ENCODE results near the gene COA1. TPM values are rescaled to one million over a fixed set of nuclear protein-coding genes. Genes with fewer than 3 reads are reported as not detected.

COA1 gene
- total and polyA plus RNA-seq, 3 donors from 2014 or later, result 36.4 to 80.5 (median 75.7) TPM

DNA sequence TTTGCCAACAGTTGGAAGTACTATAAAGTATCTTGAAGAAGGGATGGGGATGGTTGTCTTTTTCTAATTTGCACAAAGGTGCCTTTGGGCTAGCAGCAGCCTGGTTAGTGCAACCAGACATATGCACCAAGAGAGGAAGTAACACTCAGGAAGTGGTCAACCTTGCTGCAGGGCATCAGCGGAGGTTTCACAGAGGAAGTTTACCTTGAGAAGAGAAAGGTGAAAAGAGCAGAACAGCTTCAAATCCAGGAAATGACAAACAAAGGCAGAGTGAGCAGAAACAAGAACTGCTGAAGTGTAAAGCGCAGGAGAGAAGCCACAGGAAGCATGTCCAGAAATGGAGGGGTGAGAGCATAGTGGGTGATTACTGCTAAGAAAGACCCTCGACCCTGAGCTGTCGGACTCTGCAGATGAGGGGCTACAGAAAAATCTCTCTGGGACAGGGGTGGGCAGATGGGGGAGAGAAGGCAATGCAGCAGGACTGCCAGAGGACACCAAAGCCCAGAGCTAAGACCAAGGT, 79.5 kb downstream of the COA1 start:
- TF ChIP-seq, protein P1, sequence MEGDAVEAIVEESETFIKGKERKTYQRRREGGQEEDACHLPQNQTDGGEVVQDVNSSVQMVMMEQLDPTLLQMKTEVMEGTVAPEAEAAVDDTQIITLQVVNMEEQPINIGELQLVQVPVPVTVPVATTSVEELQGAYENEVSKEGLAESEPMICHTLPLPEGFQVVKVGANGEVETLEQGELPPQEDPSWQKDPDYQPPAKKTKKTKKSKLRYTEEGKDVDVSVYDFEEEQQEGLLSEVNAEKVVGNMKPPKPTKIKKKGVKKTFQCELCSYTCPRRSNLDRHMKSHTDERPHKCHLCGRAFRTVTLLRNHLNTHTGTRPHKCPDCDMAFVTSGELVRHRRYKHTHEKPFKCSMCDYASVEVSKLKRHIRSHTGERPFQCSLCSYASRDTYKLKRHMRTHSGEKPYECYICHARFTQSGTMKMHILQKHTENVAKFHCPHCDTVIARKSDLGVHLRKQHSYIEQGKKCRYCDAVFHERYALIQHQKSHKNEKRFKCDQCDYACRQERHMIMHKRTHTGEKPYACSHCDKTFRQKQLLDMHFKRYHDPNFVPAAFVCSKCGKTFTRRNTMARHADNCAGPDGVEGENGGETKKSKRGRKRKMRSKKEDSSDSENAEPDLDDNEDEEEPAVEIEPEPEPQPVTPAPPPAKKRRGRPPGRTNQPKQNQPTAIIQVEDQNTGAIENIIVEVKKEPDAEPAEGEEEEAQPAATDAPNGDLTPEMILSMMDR (IDR thresholded peaks at IDR 0.05), result no peak
- TF ChIP-seq POLR2A (IDR thresholded peaks at IDR 0.05), result no peak
- no peaks in the 10 kb centered on the region for H3K36me3 ChIP-seq (ENCODE audit: low read depth, missing control alignments)
- peak overlapping the region in 1 of 2 donors; percentile 50 for H3K27ac ChIP-seq
- peaks cover 13% of the 10 kb centered on the region for H3K4me1 ChIP-seq
- no peak for DNase-seq
- 71 to 86% methylated on average over 4 of the region's 4 CpGs for WGBS, 2 donors
- no peaks in the 10 kb centered on the region for H3K27me3 ChIP-seq
- H3K9me3 ChIP-seq, result no peaks in the 10 kb centered on the region
- no peak overlapping the region for H3K4me3 ChIP-seq
- intact Hi-C loops (cut with DNase I; ENCODE audit: low total_unique reads), result no loop called here

DNA sequence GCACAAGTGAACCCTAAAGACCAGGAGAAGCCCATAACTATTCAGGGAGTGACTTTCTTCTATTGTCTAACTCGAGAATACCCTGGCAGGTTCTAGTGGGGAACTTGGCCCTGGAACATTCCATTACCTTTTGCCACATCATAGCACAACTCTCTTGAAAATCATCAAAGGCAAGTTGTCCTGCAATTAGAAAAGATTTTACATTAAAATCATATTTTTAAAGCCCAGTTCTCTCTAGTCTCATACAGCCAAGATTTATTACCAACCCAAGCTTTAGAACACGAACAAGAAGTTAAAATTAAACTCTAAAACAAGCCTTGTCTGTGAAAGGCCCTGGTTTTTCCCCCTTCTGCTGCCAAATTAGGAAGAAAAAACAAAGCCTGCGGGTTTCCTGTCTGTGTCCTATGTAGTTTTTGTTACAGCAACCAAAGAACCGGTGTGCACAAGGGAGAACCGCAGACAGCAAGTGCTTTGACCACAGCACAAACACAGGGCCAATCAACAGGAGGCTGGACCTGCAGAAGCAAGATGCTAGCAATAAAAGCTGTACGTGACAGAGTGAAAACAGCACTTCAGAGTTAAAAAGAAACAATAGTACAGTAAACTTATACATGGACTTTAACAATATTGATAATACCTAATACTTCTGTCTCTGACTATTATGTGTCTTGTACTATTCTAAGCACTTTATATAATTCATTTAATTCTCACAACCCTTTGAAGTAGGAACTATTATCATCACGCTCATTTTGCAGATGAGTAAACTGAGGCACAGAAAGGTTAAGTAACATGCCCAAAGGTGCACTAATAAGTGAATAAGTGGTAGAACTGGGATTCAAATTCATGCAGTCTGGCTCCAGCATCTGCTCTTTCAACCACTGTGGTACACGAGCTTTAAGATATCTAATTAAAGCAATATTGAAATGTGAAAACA, 80.6 kb downstream of the COA1 start:
- no peak for DNase-seq
- TF ChIP-seq POLR2A (IDR thresholded peaks at IDR 0.05), result no peak
- TF ChIP-seq, protein P1 (IDR thresholded peaks at IDR 0.05), result no peak
- H3K4me1 ChIP-seq, result peaks cover 13% of the 10 kb centered on the region

DNA sequence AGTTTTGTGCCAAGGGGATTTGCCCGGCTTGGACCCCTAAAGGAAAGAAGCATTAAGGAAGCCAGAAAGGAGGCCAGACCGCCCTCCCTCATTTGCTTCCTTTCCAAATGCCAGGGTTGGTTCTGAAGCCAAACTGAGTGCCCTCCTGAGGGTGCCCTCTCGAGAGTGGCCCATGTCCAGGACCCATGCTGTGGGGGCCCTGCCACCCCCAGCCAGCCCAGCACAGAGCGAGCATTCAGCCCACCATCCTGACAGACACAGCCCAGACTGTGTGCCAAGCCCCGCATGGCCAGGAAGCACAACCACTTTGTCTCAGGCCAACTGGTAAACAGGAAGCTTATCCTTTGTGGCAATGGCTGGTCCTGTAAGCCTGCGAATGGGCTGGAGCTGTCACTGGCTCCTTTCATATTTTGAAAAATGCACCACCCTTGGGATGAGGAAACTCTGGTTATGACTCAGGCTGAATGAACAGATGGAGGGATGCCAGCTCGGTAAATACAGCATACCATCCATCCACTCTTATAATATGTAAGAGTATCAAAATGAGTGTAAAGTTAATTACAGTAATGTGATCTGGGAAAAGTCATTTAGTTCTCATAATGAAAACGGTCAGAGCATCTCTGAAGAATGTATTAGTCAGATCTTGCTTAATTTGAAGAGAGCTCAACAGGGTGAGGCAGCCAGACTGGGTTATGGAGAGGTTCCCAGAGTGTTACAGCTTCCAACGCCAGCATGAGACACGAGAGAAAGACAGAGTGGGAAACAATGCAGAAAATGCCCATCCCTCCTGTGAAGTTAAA, 81.5 kb downstream of the COA1 start:
- TF ChIP-seq, protein P1 (IDR thresholded peaks at IDR 0.05), result no peak
- TF ChIP-seq POLR2A (IDR thresholded peaks at IDR 0.05), result no peak
- H3K4me3 ChIP-seq, result no peak overlapping the region
- H3K4me1 ChIP-seq, result peaks cover 13% of the 10 kb centered on the region
- no peaks in the 10 kb centered on the region for H3K36me3 ChIP-seq (ENCODE audit: low read depth, missing control alignments)
- H3K27me3 ChIP-seq, result no peaks in the 10 kb centered on the region
- 53 to 54% methylated on average over 9 to 10 of the region's 10 CpGs for WGBS, 2 donors
- H3K27ac ChIP-seq, result peak overlapping the region; percentile 51 to 69
- H3K9me3 ChIP-seq, result no peaks in the 10 kb centered on the region
- no peak for DNase-seq
- intact Hi-C loops (cut with DNase I; ENCODE audit: low total_unique reads), result no loop called here

More for the DNA sequence above, 80.6 kb downstream of the COA1 start:
- no peaks in the 10 kb centered on the region for H3K9me3 ChIP-seq
- no peaks in the 10 kb centered on the region for H3K27me3 ChIP-seq
- peak overlapping the region; percentile 51 to 69 for H3K27ac ChIP-seq
- intact Hi-C loops (cut with DNase I; ENCODE audit: low total_unique reads), result no loop called here
- H3K4me3 ChIP-seq, result no peak overlapping the region
- 44 to 45% methylated on average over 8 of the region's 8 CpGs for WGBS, 2 donors
- H3K36me3 ChIP-seq (ENCODE audit: low read depth, missing control alignments), result no peaks in the 10 kb centered on the region

DNA sequence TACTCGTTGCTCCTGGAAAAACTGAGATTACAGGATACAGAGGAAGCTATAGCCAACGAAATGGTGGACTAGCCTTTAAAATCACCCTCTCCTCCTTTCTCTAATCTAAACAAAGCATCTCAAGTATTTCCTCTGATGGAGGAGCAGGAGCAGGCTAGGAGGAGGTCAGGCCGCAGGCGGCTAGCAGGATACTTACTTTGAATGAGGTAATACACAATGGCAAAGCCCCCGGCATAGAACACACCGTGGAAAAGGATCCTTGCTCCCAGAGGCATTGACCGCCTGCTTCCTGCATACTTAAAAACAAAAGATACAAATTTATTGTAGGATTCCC, 82.0 kb downstream of the COA1 start:
- WGBS, 2 donors, result 63 to 74% methylated on average over 7 of the region's 7 CpGs
- no peaks in the 10 kb centered on the region for H3K36me3 ChIP-seq (ENCODE audit: low read depth, missing control alignments)
- intact Hi-C loops (cut with DNase I; ENCODE audit: low total_unique reads), result no loop called here
- H3K9me3 ChIP-seq, result no peaks in the 10 kb centered on the region
- no peak overlapping the region for H3K4me3 ChIP-seq
- H3K27ac ChIP-seq, result peak overlapping the region; percentile 51 to 69
- DNase-seq, result no peak
- peaks cover 13% of the 10 kb centered on the region for H3K4me1 ChIP-seq
- no peaks in the 10 kb centered on the region for H3K27me3 ChIP-seq
- TF ChIP-seq, protein P1 (IDR thresholded peaks at IDR 0.05), result no peak
- TF ChIP-seq POLR2A (IDR thresholded peaks at IDR 0.05), result no peak

Data from testis (tissue), 3 donors.